ENCODE data around the gene REV1. TPM values are rescaled to one million over a fixed set of nuclear protein-coding genes. Genes with fewer than 3 reads are reported as not detected.
"Not testable (repeated sequence)": the region's sequence is repeated elsewhere in the genome, so short reads cannot be mapped to it uniquely, and the experiment has no call there.

The REV1 gene
- total RNA-seq, 6 experiments from 2014 or later, result 12.6 to 21.6 (median 13.6) TPM

DNA sequence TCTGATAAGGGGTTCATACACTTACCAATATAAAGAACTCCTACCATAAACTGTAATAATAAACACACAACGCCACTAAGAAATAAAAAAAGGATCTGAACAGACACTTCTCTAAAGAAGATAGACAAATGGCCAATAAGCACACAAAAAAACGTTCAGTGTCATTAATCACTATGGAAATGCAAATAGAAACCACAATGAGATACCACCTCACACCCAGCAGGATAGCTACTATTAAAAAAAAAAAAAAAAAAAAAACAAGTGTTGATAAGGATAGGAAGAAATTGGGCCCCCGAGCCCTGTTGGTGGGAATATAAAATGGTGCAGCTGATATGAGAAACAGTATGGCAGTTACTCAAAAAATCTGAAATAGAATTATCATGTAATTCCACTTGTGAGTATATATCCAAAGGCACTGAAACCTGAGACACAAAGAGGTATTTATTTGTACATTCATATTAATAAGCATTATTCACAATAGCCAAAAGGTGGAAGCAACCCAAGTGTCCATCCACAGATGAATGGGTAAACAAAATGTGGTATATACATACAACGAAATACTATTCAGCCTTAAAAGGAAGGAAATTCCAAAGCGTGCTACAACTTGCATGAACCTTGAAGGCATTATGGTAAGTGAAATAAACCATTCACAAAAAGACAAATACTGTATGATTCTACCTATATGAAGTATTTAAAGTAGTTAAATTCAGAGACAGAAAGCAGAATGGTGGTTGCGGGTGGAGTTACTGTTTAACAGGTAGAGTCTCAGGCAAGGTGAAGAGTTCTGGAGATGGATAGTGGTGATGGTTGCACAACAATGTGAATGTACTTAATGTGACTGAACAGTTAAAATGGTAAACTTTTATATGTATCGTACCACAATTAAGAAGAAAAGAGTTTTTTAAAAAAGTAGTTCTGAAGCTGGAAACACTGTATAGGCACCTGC lies 17.9 kb downstream of the REV1 start:
- no peaks in the 10 kb centered on the region for H3K36me3 ChIP-seq
- no peaks in the 10 kb centered on the region for H3K27me3 ChIP-seq
- no peaks in the 10 kb centered on the region for H3K9me3 ChIP-seq
- ATAC-seq (no peak), DNase-seq (no peak)
- no peak overlapping the region for H3K27ac ChIP-seq
- H3K4me3 ChIP-seq, result no peak overlapping the region
- intact Hi-C loops (cut with DNase I), result no loop called here
- 73% methylated on average over 7 of the region's 7 CpGs for WGBS (ENCODE audit: insufficient coverage, low coverage, low lambda C conversion rate, missing lambda C conversion rate)
- peaks cover 0 to 32% (median 10%) of the 10 kb centered on the region in 4 donors for H3K4me1 ChIP-seq
- no peak for TF ChIP-seq POLR2A (IDR thresholded peaks at IDR 0.05)
- no peak for TF ChIP-seq CTCF (IDR thresholded peaks at IDR 0.05)

DNA sequence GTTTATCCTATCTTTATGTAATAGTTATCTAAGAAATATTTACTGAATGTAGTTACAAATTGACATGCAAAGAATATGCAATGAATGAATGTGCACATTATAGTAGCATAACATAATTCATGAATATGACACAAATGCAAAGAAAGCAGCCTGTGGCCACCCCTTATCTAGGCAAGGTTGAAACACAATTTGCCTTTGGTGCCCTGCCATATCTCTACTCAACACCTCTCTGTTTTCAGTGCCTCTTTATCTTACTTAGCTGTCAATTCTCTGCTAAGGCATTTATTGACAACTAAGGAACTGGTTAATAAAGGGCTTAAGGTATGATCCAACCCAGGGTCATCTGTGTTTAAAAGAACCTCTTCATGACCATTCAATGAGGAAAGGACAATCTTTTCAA lies 18.9 kb downstream of the REV1 start:
- intact Hi-C loops (cut with DNase I), result no loop called here
- ATAC-seq, result no peak

DNA sequence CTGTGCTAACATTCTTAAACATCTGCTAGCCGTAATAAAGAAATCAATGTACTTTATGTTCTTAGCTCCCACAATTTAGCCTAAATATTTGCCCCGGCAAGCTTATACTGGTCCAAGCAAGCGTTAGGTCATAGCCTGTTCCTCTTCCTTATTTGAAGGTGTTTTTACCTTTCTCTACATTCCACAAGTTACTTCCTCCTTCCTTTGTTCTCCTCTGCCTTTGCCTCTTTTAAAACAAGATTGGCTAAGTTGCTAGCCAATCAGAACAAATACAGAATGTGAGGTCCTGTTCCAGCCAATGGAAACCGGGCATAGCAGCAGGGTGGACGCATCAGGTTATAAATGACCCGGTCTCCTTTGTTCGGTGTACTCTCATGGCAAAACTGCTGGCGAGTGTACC lies 19.4 kb downstream of the REV1 start:
- ATAC-seq; H3K27me3 ChIP-seq; H3K27ac ChIP-seq; H3K9me3 ChIP-seq; H3K36me3 ChIP-seq; H3K4me3 ChIP-seq; DNase-seq; intact Hi-C loops (cut with DNase I): not testable (repeated sequence)
- peaks cover 0 to 23% (median 4%) of the 10 kb centered on the region in 4 donors for H3K4me1 ChIP-seq
- WGBS (ENCODE audit: insufficient coverage, low coverage, low lambda C conversion rate, missing lambda C conversion rate), result 92% methylated on average over 8 of the region's 8 CpGs

More for the DNA sequence above, 18.9 kb downstream of the REV1 start:
- Histone ChIP-seq H3K27me3 (no peaks in the 10 kb centered on the region), H3K36me3 (no peaks in the 10 kb centered on the region), H3K4me3 (no peak overlapping the region), H3K27ac (no peak overlapping the region), H3K4me1 (peaks cover 0 to 28% (median 6%) of the 10 kb centered on the region in 4 donors), H3K9me3 (no peaks in the 10 kb centered on the region)
- no peak for DNase-seq
- no peak for TF ChIP-seq CTCF (IDR thresholded peaks at IDR 0.05)
- TF ChIP-seq POLR2A (IDR thresholded peaks at IDR 0.05), result no peak

DNA sequence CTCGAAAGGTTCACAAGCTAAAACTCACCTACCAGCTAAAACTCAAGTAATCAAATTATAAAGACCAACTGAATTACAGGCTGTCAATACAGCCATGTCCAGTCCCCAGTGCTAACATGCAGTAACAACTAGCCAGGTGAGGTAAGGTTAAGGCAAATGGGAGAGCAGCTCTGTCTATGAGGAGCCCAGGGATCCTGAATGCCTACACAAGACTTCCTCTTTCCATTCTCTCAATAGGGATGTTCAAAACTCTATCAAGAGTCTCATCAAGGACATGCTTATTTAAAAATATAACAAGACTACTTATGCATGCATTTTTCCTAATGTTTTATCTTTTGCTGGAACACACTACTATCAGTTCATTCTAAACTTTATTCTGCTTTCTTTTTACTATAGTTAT lies 20.4 kb downstream of the REV1 start:
- peaks cover 0 to 19% (median 2%) of the 10 kb centered on the region in 4 donors for H3K4me1 ChIP-seq
- 100% methylated on average over 1 of the region's 1 CpG for WGBS (ENCODE audit: insufficient coverage, low coverage, low lambda C conversion rate, missing lambda C conversion rate)
- H3K36me3 ChIP-seq, result no peaks in the 10 kb centered on the region
- no peak for ATAC-seq
- TF ChIP-seq CTCF (IDR thresholded peaks at IDR 0.05) (no peak), POLR2A (IDR thresholded peaks at IDR 0.05) (no peak)
- no peak for DNase-seq
- H3K4me3 ChIP-seq, result no peak overlapping the region
- H3K27ac ChIP-seq, result no peak overlapping the region
- intact Hi-C loops (cut with DNase I), result no loop called here
- H3K9me3 ChIP-seq, result no peaks in the 10 kb centered on the region
- H3K27me3 ChIP-seq, result no peaks in the 10 kb centered on the region

- no peak overlapping the region for H3K27ac ChIP-seq
- DNase-seq, result no peak
- no peak for TF ChIP-seq CTCF (IDR thresholded peaks at IDR 0.05)
- TF ChIP-seq POLR2A (IDR thresholded peaks at IDR 0.05), result no peak
- H3K27me3 ChIP-seq, result no peaks in the 10 kb centered on the region
- peaks cover 0 to 19% (median 2%) of the 10 kb centered on the region in 4 donors for H3K4me1 ChIP-seq
- 64% methylated on average over 1 of the region's 4 CpGs for WGBS (ENCODE audit: insufficient coverage, low coverage, low lambda C conversion rate, missing lambda C conversion rate)
- H3K4me3 ChIP-seq, result no peak overlapping the region
- intact Hi-C loops (cut with DNase I), result no loop called here
- peak in 2 of 4 donors; percentile 28 to 35 for ATAC-seq
- no peaks in the 10 kb centered on the region for H3K9me3 ChIP-seq
- H3K36me3 ChIP-seq, result no peaks in the 10 kb centered on the region
Measured at GRCh38 chr2:99468155-99468554, 21.7 kb downstream of the REV1 start.
